ENCODE results near the gene PRKCA.

The PRKCA gene

DNA sequence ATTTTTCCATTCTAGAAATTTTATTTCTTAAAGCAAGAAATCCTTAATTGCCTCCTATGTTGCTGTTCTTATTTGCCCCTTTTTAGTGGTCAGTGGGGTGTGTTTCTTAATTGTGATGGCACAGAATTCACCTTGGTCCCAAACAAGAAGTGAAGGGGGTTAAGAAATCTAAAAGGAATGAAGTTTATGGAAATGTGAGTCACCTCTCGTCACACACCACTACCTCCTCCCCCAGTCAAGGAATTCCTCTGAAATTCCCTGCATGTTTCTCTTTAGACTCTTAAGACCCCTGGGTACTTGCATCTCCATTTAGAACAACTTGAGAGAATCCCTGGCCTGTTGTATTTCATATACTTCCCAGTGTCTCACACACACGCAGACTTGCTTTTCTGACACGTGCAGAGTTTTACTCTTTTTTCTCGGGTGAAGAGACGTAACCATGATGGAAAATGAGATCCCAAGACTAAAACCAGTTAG is 247.4 kb downstream of the PRKCA start:
- Histone ChIP-seq H3K4me1 (ENCODE audit: low read length) (no peaks in the 10 kb centered on the region), H3K4me2 (ENCODE audit: low read length) (no peak overlapping the region), H2AFZ (ENCODE audit: low read depth, low read length) (no peak overlapping the region), H4K20me1 (ENCODE audit: insufficient read depth, low read length) (no peaks in the 10 kb centered on the region), H3K9me3 (ENCODE audit: insufficient read depth, low read length) (peaks cover 12% of the 10 kb centered on the region; the same call in 1 of the 2 replicates), H3K27me3 (ENCODE audit: low read depth, low read length) (no peaks in the 10 kb centered on the region), H3K9ac (ENCODE audit: low read length) (no peak overlapping the region), H3K27ac (ENCODE audit: low read length) (no peak overlapping the region), H3K4me3 (ENCODE audit: low read length) (no peak overlapping the region), H3K36me3 (replicated peaks; ENCODE audit: low read depth, low read length) (no peaks in the 10 kb centered on the region), H3K79me2 (ENCODE audit: low read length) (no peaks in the 10 kb centered on the region)
- no peak for TF ChIP-seq EZH2phosphoT487 (IDR thresholded peaks at IDR 0.05; ENCODE audit: low read depth)
- no peak for TF ChIP-seq CTCF (IDR thresholded peaks at IDR 0.05; ENCODE audit: low read depth, low read length)

DNA sequence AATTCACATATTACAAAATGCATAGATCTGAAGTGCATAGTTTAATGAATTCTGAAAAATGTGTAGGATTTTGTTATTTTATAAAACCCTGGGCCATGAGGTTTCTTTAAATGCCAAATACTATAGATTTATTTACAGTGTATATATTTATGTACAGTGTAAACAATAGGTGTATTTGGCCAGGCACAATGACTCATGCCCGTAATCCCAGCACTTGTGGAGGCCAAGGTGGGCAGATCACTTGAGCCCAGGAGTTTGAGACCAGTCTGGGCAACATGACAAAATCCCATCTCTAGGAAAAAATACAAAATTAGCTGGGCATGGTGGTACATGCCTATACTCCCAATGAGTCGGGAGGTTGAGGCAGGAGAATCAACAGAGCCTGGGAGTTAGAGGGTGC is 249.4 kb downstream of the PRKCA start:
- Histone ChIP-seq H3K27me3 (ENCODE audit: low read depth, low read length) (no peaks in the 10 kb centered on the region; the same call in 1 of the 2 replicates), H3K36me3 (replicated peaks; ENCODE audit: low read depth, low read length) (no peaks in the 10 kb centered on the region), H3K4me1 (ENCODE audit: low read length) (no peaks in the 10 kb centered on the region), H3K9me3 (ENCODE audit: insufficient read depth, low read length) (no peaks in the 10 kb centered on the region), H3K4me2 (ENCODE audit: low read length) (no peak overlapping the region), H4K20me1 (ENCODE audit: insufficient read depth, low read length) (no peaks in the 10 kb centered on the region), H3K27ac (ENCODE audit: low read length) (no peak overlapping the region), H3K9ac (ENCODE audit: low read length) (no peak overlapping the region), H3K4me3 (ENCODE audit: low read length) (no peak overlapping the region), H3K79me2 (ENCODE audit: low read length) (no peaks in the 10 kb centered on the region), H2AFZ (ENCODE audit: low read depth, low read length) (no peak overlapping the region)
- TF ChIP-seq EZH2phosphoT487 (IDR thresholded peaks at IDR 0.05; ENCODE audit: low read depth) (no peak), CTCF (IDR thresholded peaks at IDR 0.05; ENCODE audit: low read depth, low read length) (no peak)

- Histone ChIP-seq H3K4me3 (ENCODE audit: low read length) (no peak overlapping the region), H3K4me1 (ENCODE audit: low read length) (no peaks in the 10 kb centered on the region), H3K9ac (ENCODE audit: low read length) (no peak overlapping the region), H3K79me2 (ENCODE audit: low read length) (no peaks in the 10 kb centered on the region), H3K4me2 (ENCODE audit: low read length) (no peak overlapping the region), H3K27me3 (ENCODE audit: low read depth, low read length) (no peaks in the 10 kb centered on the region; the same call in 1 of the 2 replicates), H3K9me3 (ENCODE audit: insufficient read depth, low read length) (no peaks in the 10 kb centered on the region), H2AFZ (ENCODE audit: low read depth, low read length) (no peak overlapping the region), H3K27ac (ENCODE audit: low read length) (no peak overlapping the region), H4K20me1 (ENCODE audit: insufficient read depth, low read length) (no peaks in the 10 kb centered on the region), H3K36me3 (replicated peaks; ENCODE audit: low read depth, low read length) (no peaks in the 10 kb centered on the region)
- TF ChIP-seq CTCF (IDR thresholded peaks at IDR 0.05; ENCODE audit: low read depth, low read length), result no peak
- no peak for TF ChIP-seq EZH2phosphoT487 (IDR thresholded peaks at IDR 0.05; ENCODE audit: low read depth)
Measured at GRCh38 chr17:66552371-66552770, 250.0 kb downstream of the PRKCA start.

DNA sequence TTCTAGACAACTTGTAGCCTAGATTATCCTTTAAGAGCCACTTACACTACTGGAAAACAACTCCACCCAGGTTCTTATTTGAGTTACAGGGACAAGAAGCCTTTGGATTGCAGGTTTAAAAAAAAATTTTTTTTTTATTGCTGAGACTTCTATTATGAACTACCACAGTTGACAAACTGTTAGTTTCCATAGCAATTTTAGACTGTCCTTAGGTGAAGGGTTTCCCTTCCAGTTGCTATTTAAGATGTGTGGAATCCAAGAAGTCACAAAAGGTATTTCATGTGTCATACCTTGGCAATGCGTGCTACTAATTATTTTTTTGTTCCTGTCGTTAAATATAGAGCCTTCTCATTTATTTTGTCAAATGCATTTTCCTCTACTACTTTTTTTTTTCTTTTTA is 253.2 kb downstream of the PRKCA start:
- H3K4me1 ChIP-seq (ENCODE audit: low read length), result no peaks in the 10 kb centered on the region
- no peak overlapping the region for H3K27ac ChIP-seq (ENCODE audit: low read length)
- H4K20me1 ChIP-seq (ENCODE audit: insufficient read depth, low read length), result no peaks in the 10 kb centered on the region
- no peaks in the 10 kb centered on the region for H3K79me2 ChIP-seq (ENCODE audit: low read length)
- no peaks in the 10 kb centered on the region; the same call in 1 of the 2 replicates for H3K27me3 ChIP-seq (ENCODE audit: low read depth, low read length)
- no peaks in the 10 kb centered on the region for H3K9me3 ChIP-seq (ENCODE audit: insufficient read depth, low read length)
- no peak overlapping the region for H2AFZ ChIP-seq (ENCODE audit: low read depth, low read length)
- no peaks in the 10 kb centered on the region for H3K36me3 ChIP-seq (replicated peaks; ENCODE audit: low read depth, low read length)
- H3K4me3 ChIP-seq (ENCODE audit: low read length), result no peak overlapping the region
- H3K9ac ChIP-seq (ENCODE audit: low read length), result no peak overlapping the region
- H3K4me2 ChIP-seq (ENCODE audit: low read length), result no peak overlapping the region
- TF ChIP-seq EZH2phosphoT487 (IDR thresholded peaks at IDR 0.05; ENCODE audit: low read depth) (no peak), CTCF (IDR thresholded peaks at IDR 0.05; ENCODE audit: low read depth, low read length) (no peak)
